Measurements from ENCODE around the gene DENND4B.
A peak's percentile ranks its signal among the peaks of the same experiment; 100 is the strongest.
"Not testable (repeated sequence)": the region's sequence is repeated elsewhere in the genome, so short reads cannot be mapped to it uniquely, and the experiment has no call there.

Gene DENND4B
- total RNA-seq = 190 reads per million, percentile 92 among the genes with 10 or more reads in this experiment

DNA sequence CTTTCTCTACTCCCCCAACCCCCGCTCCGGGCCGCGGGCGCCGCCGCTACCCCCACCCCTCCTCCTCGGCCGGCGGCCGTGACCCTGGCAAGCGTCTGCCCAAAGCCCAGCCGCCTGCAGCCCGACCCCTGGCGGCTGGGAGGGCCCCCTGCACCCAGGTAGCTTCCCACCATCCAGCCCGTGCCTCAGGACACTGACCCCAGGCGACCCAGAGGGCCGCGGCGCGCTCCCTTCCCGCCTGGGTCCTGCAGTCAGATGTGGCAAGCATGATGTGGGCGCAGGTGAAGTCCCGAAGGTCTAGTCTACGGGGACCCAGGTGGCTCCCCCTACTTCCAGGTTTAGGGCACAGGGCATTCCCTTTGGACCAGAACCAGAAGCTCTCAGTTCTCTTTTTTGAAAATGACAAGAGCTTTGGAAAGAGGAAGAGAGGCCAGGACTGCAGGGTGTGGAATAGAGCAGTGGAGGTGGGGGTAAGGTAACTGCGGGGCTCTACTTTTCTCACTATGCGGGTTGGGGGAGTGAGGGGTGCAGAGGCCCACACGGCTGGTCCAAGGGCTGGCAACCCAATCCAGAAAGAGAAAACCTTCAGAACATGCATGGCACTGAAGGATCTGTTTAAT lies at the start of gene DENND4B:
Gene DENND4B (minus strand): TSS at position 97 of the 620 bp plus-strand sequence. CDS start 2,344 bp downstream, outside the sequence.
- peak; percentile 63 for DNase-seq

- DNase-seq = no peak
These were observed 49.1 kb upstream of the DENND4B start for GRCh38 chr1:153995640-153996039.

DNA sequence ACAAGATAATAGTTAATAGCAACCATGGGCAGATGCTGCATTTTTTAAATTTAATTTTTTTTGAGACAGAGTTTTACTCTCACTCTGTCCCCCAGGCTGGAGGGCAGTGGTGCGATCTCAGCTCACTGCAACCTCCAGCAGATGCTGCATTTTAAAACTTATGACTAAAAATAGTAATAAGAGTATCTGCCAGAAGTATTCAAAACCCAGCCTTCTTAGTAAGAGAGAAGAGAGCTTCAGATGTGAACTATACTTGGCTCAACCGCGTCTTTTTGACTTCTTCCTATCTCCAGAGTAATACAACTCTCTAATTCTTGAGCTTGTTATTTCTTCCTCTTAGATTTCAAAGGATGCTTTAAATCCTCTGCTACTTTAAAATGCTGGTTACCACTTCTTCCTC lies 48.7 kb upstream of the DENND4B start:
- no peak for DNase-seq

- DNase-seq = no peak
These were observed 45.3 kb upstream of the DENND4B start for GRCh38 chr1:153991806-153992205.

DNA sequence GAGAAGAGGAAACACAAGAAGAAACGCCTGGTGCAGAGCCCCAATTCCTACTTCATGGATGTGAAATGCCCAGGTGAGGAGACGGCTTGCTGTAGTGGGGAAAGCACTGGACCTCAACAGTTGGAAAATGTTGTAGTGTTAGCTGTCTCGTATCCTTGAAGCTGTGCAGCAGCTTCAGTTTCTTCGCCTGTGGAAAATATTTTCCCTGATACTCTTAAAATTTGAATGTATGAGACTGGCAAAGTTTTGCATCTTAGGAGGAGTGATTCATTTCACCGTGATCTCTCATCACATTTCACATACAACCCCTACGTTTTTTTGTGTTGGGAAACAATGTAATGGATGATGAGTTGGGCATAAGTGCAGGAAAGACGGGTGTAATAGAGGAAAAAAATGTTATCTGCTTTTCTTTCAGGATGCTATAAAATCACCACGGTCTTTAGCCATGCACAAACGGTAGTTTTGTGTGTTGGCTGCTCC lies 44.7 kb upstream of the DENND4B start:
- no peak for DNase-seq

DNA sequence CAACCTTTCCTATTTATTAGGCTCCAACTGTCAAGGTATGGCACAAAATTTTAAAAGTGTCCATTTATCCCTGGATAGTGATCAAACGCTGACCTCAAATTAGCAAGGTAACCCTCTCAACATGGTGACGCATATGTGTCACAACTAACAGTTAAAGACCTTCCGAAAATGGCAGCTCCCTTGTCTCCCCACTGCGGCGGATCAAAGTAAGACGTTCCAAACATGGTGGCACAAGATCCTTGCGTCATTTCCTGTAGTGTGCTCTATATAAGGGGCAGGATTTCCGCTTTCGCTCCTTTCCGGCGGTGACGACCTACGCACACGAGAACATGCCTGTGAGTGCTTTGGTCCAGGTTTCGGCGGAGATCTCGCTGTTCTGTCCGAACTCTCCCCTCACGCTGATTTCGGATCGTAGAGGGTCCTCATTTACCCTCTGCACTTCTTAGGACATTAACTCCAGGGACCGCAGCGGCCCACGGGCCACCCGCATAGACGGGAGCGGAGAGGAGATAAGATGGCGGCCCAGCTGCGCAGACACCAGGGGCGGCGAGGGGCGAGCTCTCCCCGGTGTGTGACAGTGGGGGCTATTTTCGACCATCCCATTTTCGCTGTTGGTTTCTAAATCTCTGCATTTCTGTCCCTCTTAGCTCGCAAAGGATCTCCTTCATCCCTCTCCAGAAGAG lies 44.1 kb upstream of the DENND4B start, which contains the start of gene RPS27:
Gene RPS27 (plus strand): TSS at position 295 of the 683 bp plus-strand sequence. CDS start 35 bp downstream, at position 330.
- peak; percentile 84 for DNase-seq

GRCh38 chr1:153987621-153988020 lies 41.1 kb upstream of the DENND4B start:
- no peak for DNase-seq

- no peak for DNase-seq
These were observed 39.6 kb upstream of the DENND4B start, which contains the start of gene RAB13 for GRCh38 chr1:153985941-153986761. Gene RAB13 (minus strand): TSS chr1:153986339. CDS start chr1:153986236, 103 bp downstream.

- DNase-seq = no peak
These were observed 38.9 kb upstream of the DENND4B start for GRCh38 chr1:153985341-153985912.

DNA sequence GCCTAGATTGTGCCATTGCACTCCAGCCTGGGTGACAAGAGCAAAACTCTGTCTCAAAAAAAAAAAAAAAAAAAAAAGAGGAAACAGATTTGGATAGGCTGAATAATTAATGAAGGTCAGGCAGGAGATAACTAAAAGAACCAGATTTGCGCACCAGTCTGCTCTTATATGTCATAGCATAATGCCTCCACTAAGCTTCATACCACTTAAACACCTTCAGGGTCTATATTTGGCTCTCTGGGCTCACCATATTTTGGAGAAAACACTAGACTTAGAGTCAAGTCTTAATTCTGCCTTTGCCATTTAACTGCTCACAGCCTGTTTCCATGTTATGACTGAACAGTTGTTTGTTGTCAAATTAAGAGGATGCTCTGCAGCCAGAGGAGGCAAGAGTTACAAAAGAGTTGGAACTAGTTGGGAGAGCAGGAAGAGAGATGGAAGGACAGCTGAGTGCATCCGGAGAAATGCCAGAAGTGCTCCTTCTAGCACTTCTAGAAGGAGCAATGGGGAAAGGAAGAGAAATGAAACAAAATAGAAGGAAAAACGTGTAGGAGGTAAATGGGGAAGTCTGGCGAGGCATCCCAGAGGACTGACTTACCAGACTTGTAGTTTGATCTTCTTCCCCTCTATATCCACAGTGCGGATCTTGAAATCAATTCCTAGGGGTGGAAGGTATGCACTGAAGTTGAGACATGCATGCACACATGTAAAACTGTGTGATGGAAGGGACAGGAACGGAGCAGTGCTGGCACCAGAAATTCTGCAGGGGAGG lies 37.8 kb upstream of the DENND4B start:
- no peak for DNase-seq

DNA sequence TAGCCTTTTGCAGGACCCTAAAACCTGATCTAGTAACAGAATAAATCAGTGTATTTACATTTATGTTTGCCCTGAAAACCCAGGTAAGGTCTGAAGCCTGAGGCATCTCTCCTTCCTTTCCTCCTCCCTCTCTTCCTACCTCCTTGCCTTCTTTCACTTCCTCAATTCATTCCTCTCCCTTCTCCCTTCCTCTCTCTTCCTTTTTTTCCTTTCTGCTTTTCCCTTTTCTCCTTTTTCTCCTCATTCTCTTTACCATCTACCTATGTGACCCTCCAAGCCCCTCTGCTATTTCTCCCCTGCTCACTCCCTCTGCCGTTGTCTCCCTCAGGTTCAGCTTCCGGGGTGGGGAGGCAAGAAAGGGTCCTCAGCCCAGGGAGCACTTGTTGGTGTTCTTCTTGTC lies 35.2 kb upstream of the DENND4B start:
- DNase-seq = not testable (repeated sequence)

- not testable (repeated sequence) for DNase-seq
These were observed 32.6 kb upstream of the DENND4B start for GRCh38 chr1:153979091-153979490.

DNA sequence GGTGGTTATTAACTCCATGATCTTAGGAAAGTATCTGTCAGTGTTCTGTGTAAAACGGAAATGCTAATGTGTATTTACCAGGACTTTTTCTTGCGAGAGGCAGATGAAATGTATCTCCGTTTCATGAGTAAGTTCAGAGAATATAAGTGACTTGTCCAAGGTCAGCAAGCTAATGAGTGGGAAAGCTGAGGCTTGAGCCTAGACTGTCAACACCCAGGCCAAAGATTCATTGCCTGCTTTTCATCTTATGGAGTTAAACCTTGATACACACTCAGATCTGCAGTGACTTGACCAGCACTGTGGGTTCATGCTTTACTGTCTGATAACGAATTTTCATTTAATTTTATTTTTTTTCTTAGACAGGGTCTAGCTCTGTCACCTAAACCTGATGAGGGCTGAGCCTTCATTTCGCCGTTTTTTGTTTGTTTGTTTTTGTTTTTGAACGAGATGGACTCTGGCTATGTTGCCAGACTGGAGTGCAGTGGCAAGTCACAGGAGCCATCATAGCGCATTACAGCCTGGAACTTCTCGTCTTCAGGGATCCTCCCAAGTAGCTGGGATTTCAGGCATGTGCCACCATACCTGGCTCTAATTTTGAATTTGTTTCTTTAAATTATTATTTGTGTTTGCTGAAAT lies 31.9 kb upstream of the DENND4B start:
- no peak for DNase-seq

DNA sequence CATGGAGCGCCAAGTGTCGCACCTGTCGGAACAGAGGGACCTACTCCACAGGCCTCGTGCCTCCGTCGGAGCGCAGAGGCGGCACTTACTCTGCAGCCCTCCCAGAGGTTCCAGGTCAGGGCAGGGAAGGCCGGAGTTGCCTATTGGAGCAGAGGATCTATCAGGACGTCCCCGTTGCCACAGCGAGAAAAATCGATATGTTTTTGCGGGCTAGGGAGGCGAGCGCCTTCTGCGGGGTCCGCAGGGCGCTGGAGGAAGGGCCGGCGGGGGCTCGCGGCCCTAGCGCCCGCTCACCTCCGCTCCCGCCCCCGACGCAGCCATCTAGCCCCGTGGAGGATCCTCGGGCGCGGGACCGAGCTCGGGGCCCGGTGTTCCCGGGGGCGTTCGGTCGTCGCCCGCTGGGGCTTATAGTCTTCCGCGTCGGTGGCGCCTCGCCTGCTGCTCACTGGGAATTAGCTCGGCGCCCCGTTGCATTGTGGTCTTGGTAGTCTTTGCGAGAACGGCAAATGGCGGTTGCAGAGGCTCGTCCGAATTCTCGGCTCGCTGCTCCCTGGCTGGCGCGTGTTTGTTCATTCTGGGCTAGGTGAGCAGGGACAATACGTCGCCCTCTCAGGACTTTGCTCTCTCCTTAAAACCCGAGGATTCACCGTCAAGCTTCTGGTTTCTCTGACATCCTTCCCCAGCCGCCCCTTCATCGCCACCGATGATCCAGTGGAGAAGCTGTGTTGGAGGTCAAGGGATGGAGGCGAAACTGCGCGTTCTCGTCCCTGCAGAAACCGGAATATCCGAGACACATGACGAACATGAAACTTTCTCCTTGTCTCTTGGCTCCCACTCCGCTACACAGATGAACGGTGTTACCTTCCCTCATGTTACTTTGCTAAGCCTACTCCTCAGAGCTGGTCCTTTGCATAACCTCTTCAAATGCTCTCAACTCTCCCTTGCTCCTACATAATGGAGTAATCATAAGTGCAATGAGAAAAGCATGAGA lies 31.0 kb upstream of the DENND4B start, which contains the start of gene JTB:
Gene JTB (minus strand): TSS at position 425 of the 991 bp plus-strand sequence. CDS start 422 bp downstream, at position 3.
- DNase-seq = peak; percentile 86

DNA sequence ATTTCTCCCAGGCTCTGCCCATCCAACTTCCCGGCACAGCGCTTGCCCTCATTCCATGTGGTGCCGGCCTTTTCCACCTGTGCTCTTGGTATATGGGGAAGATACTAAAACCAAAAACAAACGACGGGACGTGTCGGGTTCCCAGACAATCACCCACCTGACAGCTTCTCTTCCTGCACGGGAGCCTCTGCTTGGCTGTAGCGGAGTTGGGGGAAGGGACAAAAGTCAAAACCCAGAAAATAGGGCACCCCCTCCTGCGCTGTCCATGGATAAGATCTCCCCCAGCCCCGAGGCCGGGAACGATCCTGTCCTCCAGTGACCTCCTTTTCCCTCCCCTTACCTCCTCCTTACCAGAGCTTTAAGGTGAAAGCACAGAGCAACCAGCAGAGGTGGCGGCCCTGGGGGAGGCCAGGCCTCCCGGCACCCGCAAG lies 30.3 kb upstream of the DENND4B start:
- no peak for DNase-seq

DNA sequence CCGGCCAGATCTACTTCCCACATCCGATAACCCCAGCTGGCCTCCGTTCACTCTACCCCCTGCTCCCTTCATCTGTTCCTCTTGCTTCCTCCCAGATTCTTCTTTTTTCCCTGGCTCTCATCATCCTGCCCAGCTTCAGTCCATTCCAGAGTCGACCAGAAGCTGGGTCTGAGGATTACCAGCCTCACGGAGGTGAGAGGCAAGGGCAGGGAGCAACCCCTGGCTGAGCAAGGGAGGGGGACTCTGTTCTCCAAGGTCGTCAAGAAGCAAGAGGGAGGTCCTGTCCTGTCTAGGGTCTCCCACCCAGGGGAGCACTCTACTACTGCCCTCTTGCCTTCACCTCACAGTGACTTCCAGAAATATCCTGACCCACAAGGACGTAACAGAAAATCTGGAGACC lies 27.0 kb upstream of the DENND4B start:
- no peak for DNase-seq

- no peak for DNase-seq
These were observed 26.6 kb upstream of the DENND4B start for GRCh38 chr1:153973071-153973470.

DNA sequence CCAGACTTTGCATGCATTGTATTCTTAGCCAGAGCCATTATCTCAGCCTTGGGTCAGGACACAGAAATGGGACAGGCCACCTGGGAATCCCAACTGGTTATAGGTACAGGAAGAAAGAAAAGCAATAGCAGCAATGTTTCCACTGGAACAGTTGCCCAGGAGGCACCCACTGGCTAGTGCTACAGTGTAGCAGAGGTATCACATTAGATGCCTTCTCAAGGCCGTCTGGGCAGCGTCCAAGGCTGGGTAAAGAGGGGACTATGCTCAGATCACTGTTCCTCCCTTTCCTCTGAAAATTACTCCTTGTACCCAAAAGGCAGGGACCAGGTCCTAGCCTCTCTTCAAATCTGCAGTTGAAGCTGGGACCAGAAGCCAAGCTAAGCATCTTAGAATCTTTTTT lies 23.8 kb upstream of the DENND4B start:
- DNase-seq = no peak

DNA sequence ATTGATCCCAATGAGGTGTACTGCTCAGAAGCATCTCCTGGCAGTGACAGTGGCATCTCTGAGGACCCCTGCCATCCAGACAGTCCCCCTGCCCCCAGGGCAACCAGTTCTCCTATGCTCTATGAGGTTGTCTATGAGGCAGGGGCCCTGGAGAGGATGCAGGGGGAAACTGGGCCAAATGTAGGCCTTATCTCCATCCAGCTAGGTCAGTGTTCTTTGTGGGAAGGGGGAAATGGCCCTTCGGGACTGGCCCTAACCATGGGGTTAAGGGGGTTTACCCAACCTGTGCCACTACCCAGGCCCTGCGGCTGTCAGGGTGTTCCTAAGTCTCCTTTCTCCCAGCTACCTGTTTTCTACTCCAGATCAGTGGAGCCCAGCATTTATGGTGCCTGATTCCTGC lies 22.5 kb upstream of the DENND4B start:
- no peak for DNase-seq

DNA sequence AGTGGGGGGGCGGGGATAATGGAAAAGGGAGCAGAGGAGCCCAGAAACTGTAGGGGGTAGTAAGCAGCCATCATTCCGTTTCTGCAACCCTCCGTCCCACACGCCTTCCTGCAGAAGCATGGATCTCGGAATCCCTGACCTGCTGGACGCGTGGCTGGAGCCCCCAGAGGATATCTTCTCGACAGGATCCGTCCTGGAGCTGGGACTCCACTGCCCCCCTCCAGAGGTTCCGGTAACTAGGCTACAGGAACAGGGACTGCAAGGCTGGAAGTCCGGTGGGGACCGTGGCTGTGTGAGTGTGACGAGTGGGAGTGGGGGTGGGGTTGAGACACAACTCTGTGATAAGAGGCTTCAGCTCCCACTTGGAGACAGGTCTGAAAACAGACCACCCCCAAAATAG lies 21.9 kb upstream of the DENND4B start:
- DNase-seq = no peak
